CD4-positive, alpha-beta memory T cell (primary cell): Measurements from ENCODE around the gene CDC42SE2. TPM values are rescaled to one million over a fixed set of nuclear protein-coding genes. Genes with fewer than 3 reads are reported as not detected.
"Not testable (repeated sequence)": the region's sequence is repeated elsewhere in the genome, so short reads cannot be mapped to it uniquely, and the experiment has no call there.

Experiments used
- CTCF ChIA-PET: fragments of 350-600 bp; sonication (Branson Sonifier 250); formaldehyde crosslinking; loops from one replicate; lab custom pipeline; 2021; ENCODE audit warnings: inconsistent platforms; ENCODE audit not compliant: partially characterized antibody; lab: Charles Lee
- POLR2A ChIA-PET: fragments of 350-600 bp; sonication (Branson Sonifier 250); formaldehyde crosslinking; loops from one replicate; lab custom pipeline; 2021; ENCODE audit not compliant: partially characterized antibody; lab: Charles Lee
- DNase-seq, 5 donors: peaks; one replicate each; pipeline versions ENCODE4 v3.0.0 to v3.0.0-alpha.2; 2020 to 2022; ENCODE audit warnings: mixed read lengths in 1 of 5
- H3K27ac ChIP-seq: one replicate; pipeline ENCODE4 v1.7.0; 2013; ENCODE audit warnings: low read depth, low read length
- H3K27me3 ChIP-seq: 2 replicates; pipeline ENCODE4 v1.7.0; 2013; ENCODE audit warnings: mild to moderate bottlenecking, low read length, moderate library complexity; ENCODE audit not compliant: insufficient read depth
- H3K36me3 ChIP-seq: 2 replicates; pipeline ENCODE4 v1.7.0; 2013; ENCODE audit warnings: mild to moderate bottlenecking, low read length, moderate library complexity; ENCODE audit not compliant: insufficient read depth
- H3K4me1 ChIP-seq: 2 replicates; pipeline ENCODE4 v1.7.0; 2013; ENCODE audit warnings: mild to moderate bottlenecking, low read length, moderate library complexity; ENCODE audit not compliant: insufficient read depth
- H3K4me3 ChIP-seq, 2 donors: one replicate each; pipeline ENCODE4 v1.7.0; 2013; ENCODE audit warnings: low read length in 2 of 2, mild to moderate bottlenecking in 1 of 2
- H3K9me3 ChIP-seq, 2 donors: one replicate each; pipeline ENCODE4 v1.7.0; 2013; ENCODE audit warnings: low read length in 2 of 2, control low read depth in 1 of 2; ENCODE audit not compliant: control insufficient read depth in 1 of 2
- H3K27ac Mint-ChIP-seq, 7 donors: one replicate each; pipeline ENCODE4 v1.8.0; 2020 to 2021; ENCODE audit warnings: mixed read lengths in 7 of 7, mild to moderate bottlenecking in 6 of 7, inconsistent platforms in 3 of 7, moderate library complexity in 3 of 7
- H3K27me3 Mint-ChIP-seq, 2 donors: one replicate each; pipeline ENCODE4 v1.8.0; 2020 to 2021; ENCODE audit warnings: mixed read lengths in 2 of 2
- H3K36me3 Mint-ChIP-seq, 2 donors: one replicate each; pipeline ENCODE4 v1.8.0; 2020 to 2021; ENCODE audit warnings: mixed read lengths in 2 of 2, inconsistent platforms in 1 of 2, mild to moderate bottlenecking in 1 of 2
- H3K4me1 Mint-ChIP-seq, 4 donors: one replicate each; pipeline ENCODE4 v1.8.0; 2020 to 2021; ENCODE audit warnings: mixed read lengths in 4 of 4, mild to moderate bottlenecking in 1 of 4
- H3K4me3 Mint-ChIP-seq, 8 donors: one replicate each; pipeline ENCODE4 v1.8.0; 2020 to 2021; ENCODE audit warnings: mixed read lengths in 8 of 8, mild to moderate bottlenecking in 7 of 8, moderate library complexity in 6 of 8, inconsistent platforms in 3 of 8
- H3K9me3 Mint-ChIP-seq, 8 donors: one replicate each; pipeline ENCODE4 v1.8.0; 2020 to 2021; ENCODE audit warnings: mixed read lengths in 8 of 8, mild to moderate bottlenecking in 5 of 8, inconsistent platforms in 3 of 8, moderate library complexity in 1 of 8
- intact Hi-C: fragments of 100-400 bp; cut with micrococcal nuclease; formaldehyde crosslinking; loops from one replicate; pipeline ENCODE4 v1.15.1; 2023
- polyA plus RNA-seq, 2 donors: library from polyadenylated mRNA; unstranded; fragments of 300-500 nt; fragmentation: Illumina TruSeq; gene quantifications; one replicate each; pipeline ENCODE4 v1.2.3, GENCODE V29; 2021
- total RNA-seq, 2 experiments: library from RNA; stranded (reverse); gene quantifications; one replicate each; pipeline ENCODE4 v1.2.3, GENCODE V29; 2021

CDC42SE2 gene
- total and polyA plus RNA-seq, 4 experiments from 2014 or later, result 298 to 773 (median 365) TPM

- Histone ChIP-seq H3K9me3 (no peaks in the 10 kb centered on the region), H3K27me3 (no peaks in the 10 kb centered on the region), H3K27ac (peak overlapping the region; percentile 2), H3K4me3 (no peak overlapping the region), H3K4me1 (peaks cover 88% of the 10 kb centered on the region), H3K36me3 (no peaks in the 10 kb centered on the region)
- no peaks in the 10 kb centered on the region for H3K27me3 Mint-ChIP-seq
- peak overlapping the region; percentile 9 to 83 (median 43) for H3K27ac Mint-ChIP-seq
- ChIA-PET POLR2A (interaction anchor here (0.6 to 3.0 kb wide), 8 partner anchors 9 to 78 kb away, joined by 3 to 22 read pairs (median 4); partner anchors contain the start of gene CDC42SE2), CTCF (interaction anchor here (0.6 to 2.1 kb wide), 4 partner anchors 13 to 59 kb away, joined by 3 to 8 read pairs (median 4); partner anchors contain the start of gene CDC42SE2)
- H3K4me3 Mint-ChIP-seq, result peak overlapping the region; percentile 2 to 72 (median 45)
- no peak for DNase-seq
- peaks cover 42 to 54% of the 10 kb centered on the region in 2 donors for H3K36me3 Mint-ChIP-seq
- H3K4me1 Mint-ChIP-seq, result peaks cover 59 to 87% (median 74%) of the 10 kb centered on the region in 4 donors
- H3K9me3 Mint-ChIP-seq, result peaks cover 0 to 1% (median 0%) of the 10 kb centered on the region in 8 donors
- intact Hi-C loops, result loop anchor here (5.0 kb wide), 1 partner anchor 37 kb away; no protein-coding TSS in a partner anchor
Observed at GRCh38 chr5:131324303-131324702, 60.5 kb downstream of the CDC42SE2 start.

- Mint-ChIP-seq H3K36me3 (peaks cover 28 to 51% of the 10 kb centered on the region in 2 donors), H3K4me3 (peak overlapping the region in 4 of 8 donors; percentile 26 to 68 (median 42)), H3K27me3 (no peaks in the 10 kb centered on the region), H3K9me3 (no peaks in the 10 kb centered on the region), H3K4me1 (peaks cover 48 to 83% (median 66%) of the 10 kb centered on the region in 4 donors), H3K27ac (peak overlapping the region; percentile 38 to 96 (median 69))
- POLR2A ChIA-PET, result interaction anchor here (1.0 to 3.1 kb wide), 6 partner anchors 7 to 76 kb away, joined by 3 to 23 read pairs (median 4); partner anchors contain the start of gene CDC42SE2
- Histone ChIP-seq H3K4me3 (no peak overlapping the region), H3K27ac (no peak overlapping the region), H3K36me3 (peaks cover 9% of the 10 kb centered on the region), H3K9me3 (no peaks in the 10 kb centered on the region), H3K4me1 (peaks cover 76% of the 10 kb centered on the region), H3K27me3 (no peaks in the 10 kb centered on the region)
- CTCF ChIA-PET, result interaction anchor here (1.1 to 2.3 kb wide), 3 partner anchors 16 to 54 kb away, joined by 3 to 13 read pairs (median 3); no protein-coding TSS in a partner anchor
- intact Hi-C loops, result loop anchor here (5.0 kb wide), 1 partner anchor 34 kb away; no protein-coding TSS in a partner anchor
- no peak for DNase-seq
Observed at GRCh38 chr5:131328536-131329285, 64.9 kb downstream of the CDC42SE2 start.

GRCh38 chr5:131329286-131329560, 65.4 kb downstream of the CDC42SE2 start:
- Histone ChIP-seq H3K9me3 (no peaks in the 10 kb centered on the region), H3K4me1 (peaks cover 70% of the 10 kb centered on the region), H3K27ac (no peak overlapping the region), H3K27me3 (no peaks in the 10 kb centered on the region), H3K36me3 (peaks cover 9% of the 10 kb centered on the region), H3K4me3 (no peak overlapping the region)
- Mint-ChIP-seq H3K27ac (peak overlapping the region in 6 of 7 donors; percentile 38 to 96 (median 71)), H3K9me3 (no peaks in the 10 kb centered on the region), H3K4me1 (peaks cover 51 to 83% (median 67%) of the 10 kb centered on the region in 4 donors), H3K27me3 (no peaks in the 10 kb centered on the region), H3K36me3 (peaks cover 28 to 51% of the 10 kb centered on the region in 2 donors), H3K4me3 (peak overlapping the region in 2 of 8 donors; percentile 21 to 68)
- CTCF ChIA-PET, result interaction anchor here (0.9 to 2.3 kb wide), 4 partner anchors 15 to 53 kb away, joined by 3 to 13 read pairs (median 3); no protein-coding TSS in a partner anchor
- POLR2A ChIA-PET, result interaction anchor here (0.7 to 3.1 kb wide), 7 partner anchors 8 to 125 kb away, joined by 3 to 23 read pairs (median 4); partner anchors contain the start of gene CDC42SE2
- intact Hi-C loops, result loop anchor here (5.0 kb wide), 1 partner anchor 33 kb away; no protein-coding TSS in a partner anchor
- DNase-seq, result no peak

GRCh38 chr5:131330031-131330430, 66.2 kb downstream of the CDC42SE2 start:
- H3K4me1 ChIP-seq, result peaks cover 62% of the 10 kb centered on the region
- ChIA-PET CTCF (interaction anchor here (0.8 to 2.3 kb wide), 4 partner anchors 14 to 53 kb away, joined by 3 to 13 read pairs (median 4); no protein-coding TSS in a partner anchor), POLR2A (interaction anchor here (0.7 to 3.1 kb wide), 8 partner anchors 9 to 125 kb away, joined by 3 to 23 read pairs (median 4); partner anchors contain the start of gene CDC42SE2)
- H3K36me3 ChIP-seq, result peaks cover 9% of the 10 kb centered on the region
- no peak overlapping the region for H3K4me3 ChIP-seq
- no peak for DNase-seq
- H3K9me3 ChIP-seq, result no peaks in the 10 kb centered on the region
- Mint-ChIP-seq H3K4me1 (peaks cover 52 to 83% (median 68%) of the 10 kb centered on the region in 4 donors), H3K9me3 (no peaks in the 10 kb centered on the region), H3K27ac (peak overlapping the region in 6 of 7 donors; percentile 38 to 96 (median 75)), H3K27me3 (no peaks in the 10 kb centered on the region), H3K4me3 (peak overlapping the region in 3 of 8 donors; percentile 7 to 61 (median 30)), H3K36me3 (peaks cover 28 to 55% of the 10 kb centered on the region in 2 donors)
- no peak overlapping the region for H3K27ac ChIP-seq
- intact Hi-C loops, result loop anchor here (2.0 kb wide), 1 partner anchor 13 kb away; no protein-coding TSS in a partner anchor
- H3K27me3 ChIP-seq, result no peaks in the 10 kb centered on the region

- not testable (repeated sequence) for H3K9me3 ChIP-seq, H3K4me3 ChIP-seq, H3K27me3 ChIP-seq, DNase-seq, H3K27me3 Mint-ChIP-seq, H3K27ac ChIP-seq, H3K36me3 ChIP-seq
- POLR2A ChIA-PET, result interaction anchor here (1.0 to 4.5 kb wide), 4 partner anchors 20 to 47 kb away, joined by 3 to 27 read pairs (median 13); no protein-coding TSS in a partner anchor
- CTCF ChIA-PET, result interaction anchor here (2.8 kb wide), 1 partner anchor 46 kb away, joined by 11 read pairs; no protein-coding TSS in a partner anchor
- peak overlapping the region in 6 of 8 donors; percentile 49 to 84 (median 58) for H3K4me3 Mint-ChIP-seq
- peaks cover 49% of the 10 kb centered on the region for H3K4me1 ChIP-seq
- H3K36me3 Mint-ChIP-seq, result peaks cover 48 to 62% of the 10 kb centered on the region in 2 donors
- intact Hi-C loops, result loop anchor here (2.0 kb wide), 3 partner anchors 47 to 73 kb away; no protein-coding TSS in a partner anchor
- peak overlapping the region; percentile 60 to 95 (median 91) for H3K27ac Mint-ChIP-seq
- peaks cover 0 to 11% (median 3%) of the 10 kb centered on the region in 8 donors for H3K9me3 Mint-ChIP-seq
- H3K4me1 Mint-ChIP-seq, result peaks cover 56 to 88% (median 71%) of the 10 kb centered on the region in 4 donors
Observed at GRCh38 chr5:131335756-131336155, 71.9 kb downstream of the CDC42SE2 start.

GRCh38 chr5:131336801-131337200, 72.9 kb downstream of the CDC42SE2 start:
- peaks cover 54 to 70% of the 10 kb centered on the region in 2 donors for H3K36me3 Mint-ChIP-seq
- intact Hi-C loops, result loop anchor here (2.0 kb wide), 3 partner anchors 46 to 74 kb away; no protein-coding TSS in a partner anchor
- not testable (repeated sequence) for H3K9me3 ChIP-seq, H3K36me3 ChIP-seq, H3K27me3 ChIP-seq, H3K27me3 Mint-ChIP-seq
- H3K9me3 Mint-ChIP-seq, result peaks cover 0 to 11% (median 3%) of the 10 kb centered on the region in 8 donors
- H3K27ac Mint-ChIP-seq, result peak overlapping the region; percentile 81 to 97 (median 94)
- peak overlapping the region in 1 of 2 donors; percentile 28 for H3K4me3 ChIP-seq
- H3K4me1 ChIP-seq, result peaks cover 54% of the 10 kb centered on the region
- CTCF ChIA-PET, result interaction anchor here (1.2 to 2.8 kb wide), 2 partner anchors 13 to 45 kb away, joined by 3 to 11 read pairs; no protein-coding TSS in a partner anchor
- DNase-seq, result peak; percentile 56 to 81 (median 71)
- POLR2A ChIA-PET, result interaction anchor here (0.6 to 4.5 kb wide), 12 partner anchors 19 to 781 kb away, joined by 3 to 27 read pairs (median 5); partner anchors contain the start of gene CDC42SE2
- H3K4me3 Mint-ChIP-seq, result peak overlapping the region; percentile 62 to 84 (median 78)
- H3K27ac ChIP-seq, result peak overlapping the region; percentile 52
- H3K4me1 Mint-ChIP-seq, result peaks cover 65 to 99% (median 79%) of the 10 kb centered on the region in 4 donors
